SW 1271 (cell line): ENCODE results near the gene ENTPD2.

Experiments used
- DNase-seq, 2 experiments: peaks; one replicate each; lab custom pipeline; 2025; lab: John Stamatoyannopoulos, UW

The ENTPD2 gene

GRCh38 chr9:137053944-137054931 lies at the start of gene ENTPD2:
ENTPD2 (minus strand) TSS chr9:137054061; CDS start chr9:137053997, 64 bp downstream.
- DNase-seq, result no peak

- DNase-seq, result no peak
These were observed 49.5 kb upstream of the ENTPD2 start for GRCh38 chr9:137103206-137103999.

GRCh38 chr9:137099231-137099630 lies 45.4 kb upstream of the ENTPD2 start:
- DNase-seq, result no peak

GRCh38 chr9:137097761-137098462 lies 44.1 kb upstream of the ENTPD2 start:
- no peak for DNase-seq

GRCh38 chr9:137096785-137097546 lies 43.1 kb upstream of the ENTPD2 start:
- DNase-seq, result no peak

GRCh38 chr9:137095664-137096517 lies 42.0 kb upstream of the ENTPD2 start:
- DNase-seq, result no peak

- no peak for DNase-seq
These were observed 35.5 kb upstream of the ENTPD2 start for GRCh38 chr9:137089232-137089947.

GRCh38 chr9:137088121-137088520 lies 34.3 kb upstream of the ENTPD2 start:
- no peak for DNase-seq

GRCh38 chr9:137087409-137087925 lies 33.6 kb upstream of the ENTPD2 start:
- DNase-seq, result no peak

- DNase-seq, result peak; percentile 96 to 99
These were observed 32.9 kb upstream of the ENTPD2 start, which contains the start of gene MAN1B1 for GRCh38 chr9:137086531-137087408. MAN1B1 (plus strand) TSS chr9:137086985; CDS start chr9:137087000, 15 bp downstream.

- peak in 1 of 2 experiments; percentile 39 for DNase-seq
These were observed 32.2 kb upstream of the ENTPD2 start for GRCh38 chr9:137085920-137086530.

GRCh38 chr9:137084526-137084925 lies 30.7 kb upstream of the ENTPD2 start:
- no peak for DNase-seq

- peak; percentile 72 to 87 for DNase-seq
These were observed 29.6 kb upstream of the ENTPD2 start for GRCh38 chr9:137083394-137084004.

- no peak for DNase-seq
These were observed 29.0 kb upstream of the ENTPD2 start for GRCh38 chr9:137082925-137083290.

GRCh38 chr9:137082222-137082924 lies 28.5 kb upstream of the ENTPD2 start:
- DNase-seq, result no peak

- DNase-seq, result no peak
These were observed 26.6 kb upstream of the ENTPD2 start for GRCh38 chr9:137080260-137081122.
